ENCODE results near the gene EEFSEC. TPM values are rescaled to one million over a fixed set of nuclear protein-coding genes. Genes with fewer than 3 reads are reported as not detected.

The EEFSEC gene
- total and polyA plus RNA-seq, 2 experiments from 2014 or later: 10.1 to 16.2 TPM

DNA sequence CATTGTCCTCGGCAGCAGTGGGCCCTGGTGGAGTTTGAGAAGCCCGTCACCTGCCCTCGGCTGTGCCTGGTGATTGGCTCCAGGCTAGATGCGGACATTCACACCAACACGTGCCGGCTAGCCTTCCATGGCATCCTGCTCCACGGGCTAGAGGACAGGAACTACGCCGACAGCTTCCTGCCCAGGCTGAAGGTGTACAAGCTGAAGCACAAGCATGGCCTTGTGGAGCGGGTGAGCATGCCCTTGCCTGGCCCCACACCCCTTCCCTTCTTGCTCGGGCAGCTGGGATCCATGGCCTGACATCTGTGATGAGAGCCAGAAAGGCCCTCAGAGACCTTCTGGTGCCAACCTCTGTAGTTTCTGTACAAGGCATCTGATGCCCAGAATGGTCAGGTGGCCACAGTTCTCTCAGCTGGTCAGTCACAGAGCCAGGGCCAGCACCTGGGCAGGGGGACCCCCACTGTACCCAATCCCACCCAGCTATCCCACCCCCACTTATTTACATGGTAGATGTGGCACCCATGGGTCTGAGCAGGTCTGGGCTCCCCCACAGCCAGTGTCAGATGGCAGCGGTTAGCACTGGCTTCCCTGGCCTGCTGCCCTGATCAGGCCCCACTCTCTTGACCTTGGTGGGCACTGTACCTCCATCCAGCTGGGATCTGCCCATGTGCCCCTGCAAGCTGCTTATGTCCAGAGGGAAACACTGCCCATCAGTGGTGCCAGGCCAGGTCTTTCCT, 188.5 kb downstream of the EEFSEC start (continued):
- TF ChIP-seq, protein P1, sequence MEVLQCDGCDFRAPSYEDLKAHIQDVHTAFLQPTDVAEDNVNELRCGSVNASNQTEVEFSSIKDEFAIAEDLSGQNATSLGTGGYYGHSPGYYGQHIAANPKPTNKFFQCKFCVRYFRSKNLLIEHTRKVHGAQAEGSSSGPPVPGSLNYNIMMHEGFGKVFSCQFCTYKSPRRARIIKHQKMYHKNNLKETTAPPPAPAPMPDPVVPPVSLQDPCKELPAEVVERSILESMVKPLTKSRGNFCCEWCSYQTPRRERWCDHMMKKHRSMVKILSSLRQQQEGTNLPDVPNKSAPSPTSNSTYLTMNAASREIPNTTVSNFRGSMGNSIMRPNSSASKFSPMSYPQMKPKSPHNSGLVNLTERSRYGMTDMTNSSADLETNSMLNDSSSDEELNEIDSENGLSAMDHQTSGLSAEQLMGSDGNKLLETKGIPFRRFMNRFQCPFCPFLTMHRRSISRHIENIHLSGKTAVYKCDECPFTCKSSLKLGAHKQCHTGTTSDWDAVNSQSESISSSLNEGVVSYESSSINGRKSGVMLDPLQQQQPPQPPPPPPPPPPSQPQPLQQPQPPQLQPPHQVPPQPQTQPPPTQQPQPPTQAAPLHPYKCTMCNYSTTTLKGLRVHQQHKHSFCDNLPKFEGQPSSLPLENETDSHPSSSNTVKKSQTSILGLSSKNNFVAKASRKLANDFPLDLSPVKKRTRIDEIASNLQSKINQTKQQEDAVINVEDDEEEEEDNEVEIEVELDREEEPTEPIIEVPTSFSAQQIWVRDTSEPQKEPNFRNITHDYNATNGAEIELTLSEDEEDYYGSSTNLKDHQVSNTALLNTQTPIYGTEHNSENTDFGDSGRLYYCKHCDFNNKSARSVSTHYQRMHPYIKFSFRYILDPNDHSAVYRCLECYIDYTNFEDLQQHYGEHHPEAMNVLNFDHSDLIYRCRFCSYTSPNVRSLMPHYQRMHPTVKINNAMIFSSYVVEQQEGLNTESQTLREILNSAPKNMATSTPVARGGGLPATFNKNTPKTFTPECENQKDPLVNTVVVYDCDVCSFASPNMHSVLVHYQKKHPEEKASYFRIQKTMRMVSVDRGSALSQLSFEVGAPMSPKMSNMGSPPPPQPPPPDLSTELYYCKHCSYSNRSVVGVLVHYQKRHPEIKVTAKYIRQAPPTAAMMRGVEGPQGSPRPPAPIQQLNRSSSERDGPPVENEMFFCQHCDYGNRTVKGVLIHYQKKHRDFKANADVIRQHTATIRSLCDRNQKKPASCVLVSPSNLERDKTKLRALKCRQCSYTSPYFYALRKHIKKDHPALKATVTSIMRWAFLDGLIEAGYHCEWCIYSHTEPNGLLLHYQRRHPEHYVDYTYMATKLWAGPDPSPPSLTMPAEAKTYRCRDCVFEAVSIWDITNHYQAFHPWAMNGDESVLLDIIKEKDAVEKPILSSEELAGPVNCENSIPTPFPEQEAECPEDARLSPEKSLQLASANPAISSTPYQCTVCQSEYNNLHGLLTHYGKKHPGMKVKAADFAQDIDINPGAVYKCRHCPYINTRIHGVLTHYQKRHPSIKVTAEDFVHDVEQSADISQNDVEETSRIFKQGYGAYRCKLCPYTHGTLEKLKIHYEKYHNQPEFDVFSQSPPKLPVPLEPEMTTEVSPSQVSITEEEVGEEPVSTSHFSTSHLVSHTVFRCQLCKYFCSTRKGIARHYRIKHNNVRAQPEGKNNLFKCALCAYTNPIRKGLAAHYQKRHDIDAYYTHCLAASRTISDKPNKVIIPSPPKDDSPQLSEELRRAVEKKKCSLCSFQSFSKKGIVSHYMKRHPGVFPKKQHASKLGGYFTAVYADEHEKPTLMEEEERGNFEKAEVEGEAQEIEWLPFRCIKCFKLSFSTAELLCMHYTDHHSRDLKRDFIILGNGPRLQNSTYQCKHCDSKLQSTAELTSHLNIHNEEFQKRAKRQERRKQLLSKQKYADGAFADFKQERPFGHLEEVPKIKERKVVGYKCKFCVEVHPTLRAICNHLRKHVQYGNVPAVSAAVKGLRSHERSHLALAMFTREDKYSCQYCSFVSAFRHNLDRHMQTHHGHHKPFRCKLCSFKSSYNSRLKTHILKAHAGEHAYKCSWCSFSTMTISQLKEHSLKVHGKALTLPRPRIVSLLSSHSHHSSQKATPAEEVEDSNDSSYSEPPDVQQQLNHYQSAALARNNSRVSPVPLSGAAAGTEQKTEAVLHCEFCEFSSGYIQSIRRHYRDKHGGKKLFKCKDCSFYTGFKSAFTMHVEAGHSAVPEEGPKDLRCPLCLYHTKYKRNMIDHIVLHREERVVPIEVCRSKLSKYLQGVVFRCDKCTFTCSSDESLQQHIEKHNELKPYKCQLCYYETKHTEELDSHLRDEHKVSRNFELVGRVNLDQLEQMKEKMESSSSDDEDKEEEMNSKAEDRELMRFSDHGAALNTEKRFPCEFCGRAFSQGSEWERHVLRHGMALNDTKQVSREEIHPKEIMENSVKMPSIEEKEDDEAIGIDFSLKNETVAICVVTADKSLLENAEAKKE (CRISPR knock-in tag; IDR thresholded peaks at IDR 0.05): no peak

DNA sequence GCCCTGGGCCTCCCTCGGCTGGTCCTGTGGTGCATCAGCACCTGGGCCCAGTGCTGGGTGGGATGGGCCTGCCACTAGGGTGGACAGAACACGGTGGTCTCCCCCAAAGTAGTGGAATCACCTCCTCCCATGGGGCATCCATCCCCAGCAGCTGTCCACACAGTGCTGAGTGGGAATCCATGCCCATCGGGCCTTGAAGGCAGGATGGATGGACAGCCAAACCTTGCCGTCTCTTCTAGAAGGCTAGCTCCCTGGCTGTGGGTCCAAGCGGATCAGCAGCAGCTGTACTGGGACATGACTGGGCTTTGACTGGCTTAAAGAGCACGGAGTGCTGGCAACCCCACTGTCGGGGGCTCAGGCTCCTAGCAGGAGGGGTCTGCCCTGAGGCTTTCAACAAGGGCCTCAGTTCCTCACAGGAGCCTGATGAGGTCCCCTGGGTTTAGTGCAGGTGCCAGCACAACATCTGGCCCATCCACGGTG, 189.5 kb downstream of the EEFSEC start:
- H3K79me2 ChIP-seq (replicated peaks; ENCODE audit: insufficient read depth): no peaks in the 10 kb centered on the region
- ATAC-seq: no peak
- no peak overlapping the region for H3K27ac Mint-ChIP-seq
- TF ChIP-seq STAT1 (IDR thresholded peaks at IDR 0.05; ENCODE audit: unreplicated experiment) (no peak), POLR2AphosphoS5 (IDR thresholded peaks at IDR 0.05; ENCODE audit: low read depth) (no peak), EZH2 (IDR thresholded peaks at IDR 0.05; ENCODE audit: low read depth, unreplicated experiment) (no peak), CREB1 (CRISPR knock-in tag; IDR thresholded peaks at IDR 0.05; ENCODE audit: low read depth) (no peak), ZNF331 (CRISPR knock-in tag; IDR thresholded peaks at IDR 0.05; ENCODE audit: low read depth) (no peak), EZH2phosphoT487 (IDR thresholded peaks at IDR 0.05; ENCODE audit: unreplicated experiment) (no peak), NANOG (IDR thresholded peaks at IDR 0.05; ENCODE audit: borderline replicate concordance) (no peak), JUNB (IDR thresholded peaks at IDR 0.05; ENCODE audit: unreplicated experiment) (no peak)
- TF ChIP-seq, protein P2, sequence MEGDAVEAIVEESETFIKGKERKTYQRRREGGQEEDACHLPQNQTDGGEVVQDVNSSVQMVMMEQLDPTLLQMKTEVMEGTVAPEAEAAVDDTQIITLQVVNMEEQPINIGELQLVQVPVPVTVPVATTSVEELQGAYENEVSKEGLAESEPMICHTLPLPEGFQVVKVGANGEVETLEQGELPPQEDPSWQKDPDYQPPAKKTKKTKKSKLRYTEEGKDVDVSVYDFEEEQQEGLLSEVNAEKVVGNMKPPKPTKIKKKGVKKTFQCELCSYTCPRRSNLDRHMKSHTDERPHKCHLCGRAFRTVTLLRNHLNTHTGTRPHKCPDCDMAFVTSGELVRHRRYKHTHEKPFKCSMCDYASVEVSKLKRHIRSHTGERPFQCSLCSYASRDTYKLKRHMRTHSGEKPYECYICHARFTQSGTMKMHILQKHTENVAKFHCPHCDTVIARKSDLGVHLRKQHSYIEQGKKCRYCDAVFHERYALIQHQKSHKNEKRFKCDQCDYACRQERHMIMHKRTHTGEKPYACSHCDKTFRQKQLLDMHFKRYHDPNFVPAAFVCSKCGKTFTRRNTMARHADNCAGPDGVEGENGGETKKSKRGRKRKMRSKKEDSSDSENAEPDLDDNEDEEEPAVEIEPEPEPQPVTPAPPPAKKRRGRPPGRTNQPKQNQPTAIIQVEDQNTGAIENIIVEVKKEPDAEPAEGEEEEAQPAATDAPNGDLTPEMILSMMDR (conservative IDR thresholded peaks at IDR 0.05; ENCODE audit: low read depth in 2 of 2): no peak
- TF ChIP-seq, protein P3, sequence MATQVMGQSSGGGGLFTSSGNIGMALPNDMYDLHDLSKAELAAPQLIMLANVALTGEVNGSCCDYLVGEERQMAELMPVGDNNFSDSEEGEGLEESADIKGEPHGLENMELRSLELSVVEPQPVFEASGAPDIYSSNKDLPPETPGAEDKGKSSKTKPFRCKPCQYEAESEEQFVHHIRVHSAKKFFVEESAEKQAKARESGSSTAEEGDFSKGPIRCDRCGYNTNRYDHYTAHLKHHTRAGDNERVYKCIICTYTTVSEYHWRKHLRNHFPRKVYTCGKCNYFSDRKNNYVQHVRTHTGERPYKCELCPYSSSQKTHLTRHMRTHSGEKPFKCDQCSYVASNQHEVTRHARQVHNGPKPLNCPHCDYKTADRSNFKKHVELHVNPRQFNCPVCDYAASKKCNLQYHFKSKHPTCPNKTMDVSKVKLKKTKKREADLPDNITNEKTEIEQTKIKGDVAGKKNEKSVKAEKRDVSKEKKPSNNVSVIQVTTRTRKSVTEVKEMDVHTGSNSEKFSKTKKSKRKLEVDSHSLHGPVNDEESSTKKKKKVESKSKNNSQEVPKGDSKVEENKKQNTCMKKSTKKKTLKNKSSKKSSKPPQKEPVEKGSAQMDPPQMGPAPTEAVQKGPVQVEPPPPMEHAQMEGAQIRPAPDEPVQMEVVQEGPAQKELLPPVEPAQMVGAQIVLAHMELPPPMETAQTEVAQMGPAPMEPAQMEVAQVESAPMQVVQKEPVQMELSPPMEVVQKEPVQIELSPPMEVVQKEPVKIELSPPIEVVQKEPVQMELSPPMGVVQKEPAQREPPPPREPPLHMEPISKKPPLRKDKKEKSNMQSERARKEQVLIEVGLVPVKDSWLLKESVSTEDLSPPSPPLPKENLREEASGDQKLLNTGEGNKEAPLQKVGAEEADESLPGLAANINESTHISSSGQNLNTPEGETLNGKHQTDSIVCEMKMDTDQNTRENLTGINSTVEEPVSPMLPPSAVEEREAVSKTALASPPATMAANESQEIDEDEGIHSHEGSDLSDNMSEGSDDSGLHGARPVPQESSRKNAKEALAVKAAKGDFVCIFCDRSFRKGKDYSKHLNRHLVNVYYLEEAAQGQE (IDR thresholded peaks at IDR 0.05; ENCODE audit: unreplicated experiment): no peak

More for the DNA sequence above, 189.5 kb downstream of the EEFSEC start:
- Histone ChIP-seq H3F3A (replicated peaks; ENCODE audit: low read depth) (no peaks in the 10 kb centered on the region), H4K20me1 (replicated peaks; ENCODE audit: insufficient read depth) (no peaks in the 10 kb centered on the region; the same call in 1 of the 2 replicates), H3K36me3 (ENCODE audit: insufficient read depth) (no peaks in the 10 kb centered on the region), H3K4me1 (ENCODE audit: insufficient read depth) (no peaks in the 10 kb centered on the region), H3K27ac (ENCODE audit: low read depth) (no peak overlapping the region), H3K9me2 (ENCODE audit: insufficient read depth) (no peaks in the 10 kb centered on the region), H2AFZ (no peak overlapping the region), H3K27me3 (ENCODE audit: insufficient read depth) (no peaks in the 10 kb centered on the region), H3K4me3 (no peak overlapping the region), H3K4me2 (no peak overlapping the region)
- DNase-seq (ENCODE audit: low spot score): no peak
- Mint-ChIP-seq H3K9me3 (no peaks in the 10 kb centered on the region), H3K27me3 (ENCODE audit: insufficient read depth, low read depth, poor library complexity) (peaks cover 5% of the 10 kb centered on the region), H3K4me3 (no peak overlapping the region), H3K4me1 (peaks cover 9% of the 10 kb centered on the region), H3K36me3 (ENCODE audit: low read depth) (no peaks in the 10 kb centered on the region)
